Keratinocyte (primary cell): ENCODE measurements around the gene KCNJ13. TPM values are rescaled to one million over a fixed set of nuclear protein-coding genes. Genes with fewer than 3 reads are reported as not detected.
"Not testable (repeated sequence)": the region's sequence is repeated elsewhere in the genome, so short reads cannot be mapped to it uniquely, and the experiment has no call there.

ENCODE experiments used
- DNase-seq: peaks from one replicate; pipeline ENCODE4 v3.0.0-alpha.2; 2011; ENCODE audit warnings: low read depth, missing footprints, low spot score
- FAIRE-seq: peaks from 2 replicates; lab custom pipeline; 2011; peaks lifted over from hg19 to GRCh38; lab: Jason Lieb, UNC
- H2AFZ ChIP-seq: 2 replicates; pipeline ENCODE4 v1.6.0; 2012; ENCODE audit warnings: low read length, control low read depth, inconsistent platforms; ENCODE audit not compliant: control insufficient read depth
- H3K27ac ChIP-seq: 2 replicates; pipeline ENCODE4 v1.5.1; 2011; ENCODE audit warnings: low read length; ENCODE audit not compliant: control insufficient read depth, insufficient read depth
- H3K27me3 ChIP-seq: 3 replicates; pipeline ENCODE4 v1.6.0; 2011; ENCODE audit warnings: low read length; ENCODE audit not compliant: control insufficient read depth, insufficient read depth; ENCODE audit errors: extremely low read depth
- H3K36me3 ChIP-seq, 2 experiments: 2 replicates in 1 of 2; 3 replicates in 1 of 2; pipeline ENCODE4 v1.5.1; 2011; ENCODE audit warnings: low read length in 2 of 2, mild to moderate bottlenecking in 1 of 2; ENCODE audit not compliant: control insufficient read depth in 2 of 2, insufficient read depth in 2 of 2; ENCODE audit errors: extremely low read depth in 1 of 2
- H3K4me1 ChIP-seq: 3 replicates; pipeline ENCODE4 v1.5.1; 2011; ENCODE audit warnings: low read length; ENCODE audit not compliant: control insufficient read depth, insufficient read depth; ENCODE audit errors: extremely low read depth
- H3K4me2 ChIP-seq: 3 replicates; pipeline ENCODE4 v1.6.0; 2011; ENCODE audit warnings: low read depth, low read length; ENCODE audit not compliant: control insufficient read depth, insufficient read depth; ENCODE audit errors: extremely low read depth
- H3K4me3 ChIP-seq, 3 experiments: fragments of 200-600 bp in 1 of 3; sonication (generic) in 1 of 3; 2 replicates in 2 of 3; 3 replicates in 1 of 3; pipeline ENCODE4 v1.5.1; 2011 to 2016; ENCODE audit warnings: low read length in 3 of 3, mild to moderate bottlenecking in 3 of 3, control low read depth in 2 of 3, inconsistent platforms in 1 of 3, low read depth in 1 of 3, mixed read lengths in 1 of 3, mixed run types in 1 of 3, moderate library complexity in 1 of 3; ENCODE audit not compliant: control insufficient read depth in 2 of 3, insufficient read depth in 2 of 3; ENCODE audit errors: extremely low read depth in 1 of 3
- H3K79me2 ChIP-seq: 2 replicates; pipeline ENCODE4 v1.6.0; 2012; ENCODE audit warnings: low read length; ENCODE audit not compliant: control insufficient read depth, insufficient read depth
- H3K9ac ChIP-seq: 3 replicates; pipeline ENCODE4 v1.6.0; 2011; ENCODE audit warnings: low read length; ENCODE audit not compliant: control insufficient read depth, insufficient read depth; ENCODE audit errors: extremely low read depth
- H3K9me1 ChIP-seq: 3 replicates; pipeline ENCODE4 v1.6.0; 2011; ENCODE audit warnings: low read length; ENCODE audit not compliant: control insufficient read depth, insufficient read depth; ENCODE audit errors: extremely low read depth
- H3K9me3 ChIP-seq: 2 replicates; pipeline ENCODE4 v1.5.1; 2012; ENCODE audit warnings: low read depth, low read length; ENCODE audit not compliant: control insufficient read depth
- H4K20me1 ChIP-seq: 3 replicates; pipeline ENCODE4 v1.6.0; 2011; ENCODE audit warnings: low read length; ENCODE audit not compliant: control insufficient read depth, insufficient read depth; ENCODE audit errors: extremely low read depth
- EZH2 ChIP-seq: IDR thresholded peaks from one replicate; pipeline ENCODE4 v1.6.1; 2012; ENCODE audit warnings: inconsistent platforms, mild to moderate bottlenecking, low read length, moderate library complexity
- dilution Hi-C: fragments of 300-500 bp; cut with MboI; formaldehyde crosslinking; loops from one replicate; pipeline ENCODE4 v1.7.0; 2020; ENCODE audit warnings: low sequenced_read_pairs; ENCODE audit not compliant: extremely low pct_ligation_motif_present
- polyA plus RNA-seq, 5 experiments: library from polyadenylated mRNA; depleted of rRNA in 3 of 5; stranded (reverse) in 3 of 5; stranded (forward) in 1 of 5; unstranded in 1 of 5; fragments of >200 nt; gene quantifications; 1 replicate in 1 of 5; 2 replicates in 3 of 5; 3 replicates in 1 of 5; pipeline versions ENCODE4 v1.2.1 to v1.2.3, GENCODE V29; 2011 to 2012; ENCODE audit warnings: missing spikeins in 2 of 5, low read depth in 1 of 5, low replicate concordance in 1 of 5
- TF ChIP-seq, protein P1 (sequence below), 3 experiments: IDR thresholded peaks in 1 of 3; conservative IDR thresholded peaks in 1 of 3; optimal IDR thresholded peaks in 1 of 3; 2 replicates in 2 of 3; 3 replicates in 1 of 3; pipeline versions ENCODE3 to v1.5.1; 2011; ENCODE audit warnings: low read length in 3 of 3, mild to moderate bottlenecking in 3 of 3, moderate library complexity in 2 of 3, control low read depth in 1 of 3, inconsistent platforms in 1 of 3; ENCODE audit not compliant: insufficient read depth in 2 of 3; ENCODE audit errors: extremely low read depth in 1 of 3

KCNJ13 gene
- polyA plus RNA-seq, 1 donor (not counting 4 experiments of a cell fraction or from before 2014, with no cell fraction given), result not detected

DNA sequence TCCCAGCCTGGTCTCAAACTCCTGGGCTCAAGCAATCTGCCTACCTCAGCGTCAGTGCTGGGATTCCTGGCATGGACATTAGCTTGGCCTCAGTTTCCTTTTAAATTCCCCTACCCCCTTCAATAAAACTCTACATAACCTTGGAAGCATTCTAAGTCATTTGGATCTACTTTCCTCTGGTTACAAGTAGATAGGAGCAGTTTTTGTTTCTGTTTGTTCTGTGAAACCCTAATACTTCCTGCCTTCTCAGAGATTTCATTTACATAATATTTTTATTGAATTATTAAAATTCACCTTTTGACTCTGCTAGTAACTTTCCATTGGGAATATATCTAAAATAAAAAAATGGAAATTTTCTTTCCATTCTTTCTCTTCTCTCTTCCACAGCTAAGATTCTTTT lies 53.3 kb downstream of the KCNJ13 start:
- Histone ChIP-seq H3K27me3 (no peaks in the 10 kb centered on the region), H3K27ac (no peak overlapping the region), H4K20me1 (peaks cover 7% of the 10 kb centered on the region), H3K4me2 (no peak overlapping the region), H3K9me1 (no peaks in the 10 kb centered on the region), H3K9me3 (no peaks in the 10 kb centered on the region), H3K4me1 (no peaks in the 10 kb centered on the region), H3K36me3 (peaks cover 9 to 10% of the 10 kb centered on the region in 2 experiments), H3K79me2 (peaks cover 69% of the 10 kb centered on the region), H3K4me3 (no peak overlapping the region), H2AFZ (no peak overlapping the region), H3K9ac (no peak overlapping the region)
- no peak for DNase-seq
- no peak for FAIRE-seq
- TF ChIP-seq EZH2, result no peak
- dilution Hi-C loops, result no loop called here

DNA sequence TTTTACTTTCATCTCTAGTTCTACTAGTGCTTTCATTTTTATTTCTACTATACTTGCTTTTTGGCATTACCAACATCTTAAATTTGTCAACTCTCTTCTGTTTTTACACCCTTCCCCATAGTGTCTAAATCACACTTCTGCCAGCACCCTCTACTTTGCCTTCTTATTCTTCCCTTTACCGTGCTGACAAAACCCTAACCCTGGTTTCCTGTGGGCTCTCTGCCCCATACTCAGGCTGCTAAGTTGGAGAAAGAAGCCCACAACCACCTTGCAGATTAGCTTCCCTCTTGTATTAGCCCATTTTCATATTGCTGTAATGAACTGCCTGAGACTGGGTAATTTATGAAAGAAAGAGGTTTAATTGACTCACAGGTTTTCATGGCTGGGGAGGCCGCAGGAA lies 54.5 kb downstream of the KCNJ13 start:
- no peak for DNase-seq
- H2AFZ ChIP-seq, result no peak overlapping the region
- TF ChIP-seq EZH2, result no peak
- TF ChIP-seq, protein P1, sequence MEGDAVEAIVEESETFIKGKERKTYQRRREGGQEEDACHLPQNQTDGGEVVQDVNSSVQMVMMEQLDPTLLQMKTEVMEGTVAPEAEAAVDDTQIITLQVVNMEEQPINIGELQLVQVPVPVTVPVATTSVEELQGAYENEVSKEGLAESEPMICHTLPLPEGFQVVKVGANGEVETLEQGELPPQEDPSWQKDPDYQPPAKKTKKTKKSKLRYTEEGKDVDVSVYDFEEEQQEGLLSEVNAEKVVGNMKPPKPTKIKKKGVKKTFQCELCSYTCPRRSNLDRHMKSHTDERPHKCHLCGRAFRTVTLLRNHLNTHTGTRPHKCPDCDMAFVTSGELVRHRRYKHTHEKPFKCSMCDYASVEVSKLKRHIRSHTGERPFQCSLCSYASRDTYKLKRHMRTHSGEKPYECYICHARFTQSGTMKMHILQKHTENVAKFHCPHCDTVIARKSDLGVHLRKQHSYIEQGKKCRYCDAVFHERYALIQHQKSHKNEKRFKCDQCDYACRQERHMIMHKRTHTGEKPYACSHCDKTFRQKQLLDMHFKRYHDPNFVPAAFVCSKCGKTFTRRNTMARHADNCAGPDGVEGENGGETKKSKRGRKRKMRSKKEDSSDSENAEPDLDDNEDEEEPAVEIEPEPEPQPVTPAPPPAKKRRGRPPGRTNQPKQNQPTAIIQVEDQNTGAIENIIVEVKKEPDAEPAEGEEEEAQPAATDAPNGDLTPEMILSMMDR (optimal IDR thresholded peaks at IDR 0.05 in 1 of 3, IDR thresholded peaks at IDR 0.05 in 1 of 3, conservative IDR thresholded peaks at IDR 0.05 in 1 of 3; ENCODE audit: extremely low read depth in 1 of 3, insufficient read depth in 2 of 3, low read length in 3 of 3), result no peak
- H3K27ac ChIP-seq, result no peak overlapping the region
- dilution Hi-C loops, result no loop called here
- H3K4me3 ChIP-seq, result no peak overlapping the region
- peaks cover 10 to 11% of the 10 kb centered on the region in 2 experiments for H3K36me3 ChIP-seq
- H4K20me1 ChIP-seq, result peaks cover 7% of the 10 kb centered on the region
- H3K9me1 ChIP-seq, result no peaks in the 10 kb centered on the region
- H3K79me2 ChIP-seq, result peaks cover 73% of the 10 kb centered on the region
- no peak overlapping the region for H3K4me2 ChIP-seq
- no peaks in the 10 kb centered on the region for H3K27me3 ChIP-seq
- no peaks in the 10 kb centered on the region for H3K9me3 ChIP-seq
- H3K9ac ChIP-seq, result no peak overlapping the region
- no peak for FAIRE-seq
- no peaks in the 10 kb centered on the region for H3K4me1 ChIP-seq

DNA sequence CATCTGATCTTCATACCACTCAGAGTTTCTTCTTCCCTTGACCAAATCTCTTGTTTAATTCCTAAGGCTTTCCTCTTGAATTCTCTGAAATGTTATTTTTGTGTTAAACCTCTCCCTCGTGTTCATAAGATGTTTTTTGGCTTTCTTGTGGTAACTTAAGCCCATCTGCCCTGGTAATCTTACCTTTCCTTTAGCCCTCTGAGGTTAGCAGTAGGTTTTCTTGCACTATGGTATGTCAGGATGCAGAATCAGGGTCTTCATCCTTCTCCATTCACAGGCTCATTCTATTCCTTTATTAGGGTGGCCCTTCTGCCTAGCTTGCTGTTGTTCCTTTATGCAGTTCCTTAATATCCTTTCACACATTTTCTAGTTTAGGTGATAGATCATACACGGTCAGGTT lies 55.1 kb downstream of the KCNJ13 start:
- H4K20me1 ChIP-seq, result peaks cover 7% of the 10 kb centered on the region
- H2AFZ ChIP-seq, result no peak overlapping the region
- no peaks in the 10 kb centered on the region for H3K4me1 ChIP-seq
- H3K4me3 ChIP-seq, result no peak overlapping the region
- no peak overlapping the region for H3K4me2 ChIP-seq
- no peaks in the 10 kb centered on the region for H3K9me1 ChIP-seq
- peaks cover 77% of the 10 kb centered on the region for H3K79me2 ChIP-seq
- H3K27me3 ChIP-seq, result no peaks in the 10 kb centered on the region
- no peak overlapping the region for H3K9ac ChIP-seq
- dilution Hi-C loops, result no loop called here
- TF ChIP-seq, protein P1 (optimal IDR thresholded peaks at IDR 0.05 in 1 of 3, IDR thresholded peaks at IDR 0.05 in 1 of 3, conservative IDR thresholded peaks at IDR 0.05 in 1 of 3; ENCODE audit: extremely low read depth in 1 of 3, insufficient read depth in 2 of 3, low read length in 3 of 3), result no peak
- no peak for TF ChIP-seq EZH2
- DNase-seq (no peak), FAIRE-seq (peak; percentile 39)
- H3K36me3 ChIP-seq, result peaks cover 10 to 11% of the 10 kb centered on the region in 2 experiments
- no peaks in the 10 kb centered on the region for H3K9me3 ChIP-seq
- H3K27ac ChIP-seq, result no peak overlapping the region

DNA sequence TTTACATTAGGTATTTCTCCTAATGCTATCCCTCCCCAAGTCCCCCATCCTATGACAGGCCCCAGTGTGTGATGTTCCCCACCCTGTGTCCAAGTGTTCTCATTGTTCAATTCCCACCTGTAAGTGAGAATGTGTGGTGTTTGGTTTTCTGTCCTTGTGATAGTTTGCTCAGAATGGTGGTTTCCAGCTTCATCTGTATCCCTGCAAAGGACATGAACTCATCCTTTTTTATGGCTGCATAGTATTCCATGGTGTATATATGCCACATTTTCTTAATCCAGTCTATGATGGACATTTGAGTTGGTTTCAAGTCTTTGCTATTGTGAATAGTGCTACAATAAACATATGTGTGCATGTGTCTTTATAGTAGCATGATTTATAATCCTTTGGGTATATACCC lies 56.3 kb downstream of the KCNJ13 start:
- FAIRE-seq, H4K20me1 ChIP-seq, H3K4me2 ChIP-seq, H3K27me3 ChIP-seq, dilution Hi-C loops, H3K9me3 ChIP-seq, H3K4me1 ChIP-seq, H3K9ac ChIP-seq, H2AFZ ChIP-seq, H3K27ac ChIP-seq, DNase-seq, H3K9me1 ChIP-seq, H3K4me3 ChIP-seq: not testable (repeated sequence)
- Histone ChIP-seq H3K36me3 (peaks cover 6 to 11% of the 10 kb centered on the region in 2 experiments), H3K79me2 (peaks cover 79% of the 10 kb centered on the region)
